ENCODE data around the gene ELF2.
"Not testable (repeated sequence)": the region's sequence is repeated elsewhere in the genome, so short reads cannot be mapped to it uniquely, and the experiment has no call there.

ELF2 gene

GRCh38 chr4:139177049-139177868 lies at the start of gene ELF2:
ELF2 (minus strand) TSS chr4:139177218; CDS start chr4:139137701, 39,517 bp downstream.
- peak; percentile 94 to 99 (median 96) for DNase-seq

DNA sequence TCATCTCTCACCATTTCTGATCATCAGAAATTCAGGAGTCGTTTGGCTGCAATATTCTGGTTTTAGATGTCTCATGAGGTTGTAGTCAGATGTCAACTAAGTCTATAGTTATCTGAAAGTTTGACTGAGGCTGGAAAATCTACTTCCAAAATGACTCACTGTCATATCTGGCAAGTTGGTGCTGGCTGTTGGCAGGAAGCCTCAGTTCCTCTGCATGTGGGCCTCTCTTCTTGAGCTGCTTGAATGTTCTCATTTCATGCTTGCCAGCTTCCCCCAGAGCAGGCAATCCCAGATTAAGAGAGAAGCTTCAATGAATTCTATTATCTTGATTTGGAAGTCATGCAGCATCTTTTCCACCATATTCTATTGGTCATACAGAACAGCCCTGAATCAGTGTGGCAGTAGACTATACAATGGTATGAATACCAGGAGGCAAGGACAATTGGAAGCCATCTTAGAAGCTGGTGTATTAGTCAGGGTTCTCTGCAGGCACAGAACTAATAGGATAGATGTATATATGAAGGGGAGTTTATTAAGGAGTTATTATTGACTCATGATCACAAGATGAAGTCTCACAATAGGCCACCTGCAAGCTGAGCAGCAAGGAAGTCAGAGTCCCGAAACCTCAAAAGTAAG lies 46.8 kb upstream of the ELF2 start:
- DNase-seq = peak; percentile 55 to 60 (median 56)

- no peak for DNase-seq
Observed at GRCh38 chr4:139222215-139222614, 45.2 kb upstream of the ELF2 start.

- no peak for DNase-seq
Observed at GRCh38 chr4:139221687-139222086, 44.7 kb upstream of the ELF2 start.

DNA sequence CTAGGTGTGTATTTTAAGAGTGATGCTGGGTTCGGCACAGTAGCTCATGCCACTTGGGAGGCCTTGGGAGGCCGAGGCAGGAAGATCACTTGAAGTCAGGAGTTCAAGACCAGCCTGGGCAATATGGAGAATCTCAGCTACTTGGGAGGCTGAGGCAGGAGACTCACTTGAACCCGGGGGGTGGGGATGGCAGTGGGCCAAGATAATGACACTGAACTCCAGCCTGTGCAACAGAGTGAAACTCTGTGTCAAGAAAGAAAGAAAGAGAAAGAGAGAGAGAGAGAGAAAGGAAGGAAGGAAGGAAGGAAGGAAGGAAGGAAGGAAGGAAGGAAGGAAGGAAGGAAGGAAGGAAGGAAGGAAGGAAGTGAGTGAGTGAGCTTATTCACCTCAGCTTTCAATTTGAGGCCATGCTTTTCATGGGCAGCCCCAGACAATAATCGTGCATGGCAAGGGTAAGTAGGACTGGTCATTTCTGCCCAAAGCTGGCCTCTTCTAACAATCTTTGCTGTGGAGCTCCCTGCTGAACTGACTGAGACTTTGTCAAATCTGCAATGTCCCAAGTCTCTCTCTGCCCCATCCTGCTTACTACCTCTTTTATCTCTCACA lies 42.5 kb upstream of the ELF2 start:
- peak in 1 of 3 donors; percentile 5 for DNase-seq

- peak; percentile 67 to 72 (median 71) for DNase-seq
Observed at GRCh38 chr4:139214039-139214534, 37.1 kb upstream of the ELF2 start.

GRCh38 chr4:139213633-139214032 lies 36.6 kb upstream of the ELF2 start:
- not testable (repeated sequence) for DNase-seq

DNA sequence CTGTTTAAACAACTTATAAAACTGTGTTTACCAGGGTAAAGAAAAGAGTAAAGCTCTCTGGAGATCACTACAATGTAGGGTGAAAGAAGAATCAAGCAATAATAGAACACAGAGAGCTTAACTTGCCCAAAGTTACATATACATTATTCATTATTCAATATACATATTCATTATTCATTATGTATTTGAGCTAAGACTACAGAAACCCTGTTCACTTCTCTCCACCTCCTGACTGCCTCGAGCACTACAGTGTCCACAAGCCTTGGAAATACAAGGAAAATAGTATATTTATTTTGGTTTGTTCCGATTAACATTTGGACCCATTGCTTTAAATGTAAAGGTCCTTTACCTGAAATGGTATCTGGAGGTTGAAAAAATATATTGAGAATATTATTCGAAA lies 35.9 kb upstream of the ELF2 start:
- peak in 1 of 3 donors; percentile 8 for DNase-seq

DNA sequence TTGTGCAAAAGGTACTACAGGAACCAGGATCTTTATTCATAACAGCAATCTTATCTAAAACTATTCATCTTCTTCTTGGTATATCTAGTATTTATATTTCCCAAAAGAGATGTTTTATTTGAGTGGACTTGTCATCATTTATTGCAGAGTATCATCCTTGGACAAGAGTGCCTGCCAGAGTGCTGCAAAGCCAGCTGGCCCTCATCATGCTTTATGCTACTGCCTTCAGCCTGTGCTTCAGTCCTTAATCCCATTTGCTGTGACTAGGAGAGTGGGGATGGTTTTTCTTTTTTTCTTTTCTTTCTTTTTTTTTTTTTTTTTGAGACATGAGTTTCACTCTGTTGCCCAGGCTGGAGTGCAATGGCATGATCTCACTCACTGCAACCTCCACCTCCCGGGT lies 33.5 kb upstream of the ELF2 start:
- DNase-seq = no peak

- peak in 1 of 3 donors; percentile 37 for DNase-seq
Observed at GRCh38 chr4:139209470-139210063, 32.5 kb upstream of the ELF2 start.

DNA sequence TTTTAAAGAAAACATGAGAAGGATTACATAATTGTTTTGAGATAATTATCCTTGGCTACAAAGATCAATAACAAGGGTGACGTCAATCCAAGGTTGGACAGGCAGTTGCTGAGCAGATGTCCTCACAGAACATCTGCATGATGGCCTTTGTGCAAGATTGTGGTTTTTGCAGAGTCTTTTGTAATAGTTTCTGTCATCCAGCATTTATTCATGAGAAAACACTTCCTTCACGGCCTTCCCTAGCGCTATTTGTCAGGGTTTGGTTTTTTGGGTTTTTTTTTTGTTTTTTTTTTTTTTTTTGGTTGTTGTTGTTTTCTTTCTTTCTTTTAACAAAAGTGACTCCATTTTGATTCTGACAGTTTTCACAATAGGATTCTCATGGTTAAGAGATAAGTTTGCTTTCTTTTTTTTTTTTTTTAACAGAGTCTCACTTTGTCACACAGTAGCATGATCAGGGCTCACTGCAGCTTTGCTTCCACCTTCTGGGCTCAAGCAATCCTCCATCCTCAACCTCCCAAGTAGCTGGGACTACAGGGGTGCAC lies 31.5 kb upstream of the ELF2 start:
- DNase-seq = peak; percentile 86 to 97 (median 94)

GRCh38 chr4:139207873-139208403 lies 30.9 kb upstream of the ELF2 start:
- peak in 1 of 3 donors; percentile 62 for DNase-seq

DNA sequence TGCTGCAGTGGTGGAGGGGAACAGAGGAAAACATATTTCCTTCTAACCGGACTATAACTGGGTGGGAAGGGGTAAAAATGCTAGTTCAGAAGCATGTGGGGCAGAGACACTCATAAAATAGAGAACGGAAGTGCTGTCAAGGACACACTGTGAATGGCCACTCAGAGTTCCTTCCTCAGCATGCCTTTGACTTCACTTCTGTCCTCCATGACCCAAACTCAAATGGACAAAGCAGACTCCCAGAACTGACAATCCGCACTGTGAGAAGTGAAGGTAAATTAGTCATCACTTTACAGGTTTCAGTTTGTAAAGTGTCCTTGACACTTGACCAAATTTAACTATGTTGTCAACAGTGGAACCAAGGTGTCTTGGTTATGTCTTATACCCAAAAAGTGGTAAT lies 30.2 kb upstream of the ELF2 start:
- peak in 2 of 3 donors; percentile 37 to 42 for DNase-seq

GRCh38 chr4:139202991-139203390 lies 26.0 kb upstream of the ELF2 start:
- no peak for DNase-seq

- no peak for DNase-seq
Observed at GRCh38 chr4:139200506-139200905, 23.5 kb upstream of the ELF2 start.

DNA sequence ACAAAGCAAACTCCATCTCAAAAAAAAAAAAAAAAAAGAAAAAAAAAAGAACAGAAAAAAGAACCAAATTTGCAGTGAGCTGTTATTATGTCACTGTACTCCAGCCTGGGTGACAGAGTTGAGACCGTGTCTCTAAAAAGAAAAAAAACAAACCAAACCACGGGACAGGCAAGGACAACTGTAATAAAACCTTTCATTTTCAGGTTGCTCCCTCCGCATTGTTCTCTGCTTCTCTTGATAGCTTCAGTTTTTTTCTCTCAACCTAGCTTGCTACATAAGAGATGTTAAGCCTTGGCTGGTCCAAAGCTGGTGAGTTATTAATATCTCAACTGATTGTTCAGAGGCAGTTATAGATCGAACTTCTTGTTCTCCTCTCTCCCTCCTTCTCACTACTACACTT lies 23.1 kb upstream of the ELF2 start:
- DNase-seq = no peak

- not testable (repeated sequence) for DNase-seq
Observed at GRCh38 chr4:139197214-139197613, 20.2 kb upstream of the ELF2 start.

- no peak for DNase-seq
Observed at GRCh38 chr4:139196462-139196861, 19.4 kb upstream of the ELF2 start.

DNA sequence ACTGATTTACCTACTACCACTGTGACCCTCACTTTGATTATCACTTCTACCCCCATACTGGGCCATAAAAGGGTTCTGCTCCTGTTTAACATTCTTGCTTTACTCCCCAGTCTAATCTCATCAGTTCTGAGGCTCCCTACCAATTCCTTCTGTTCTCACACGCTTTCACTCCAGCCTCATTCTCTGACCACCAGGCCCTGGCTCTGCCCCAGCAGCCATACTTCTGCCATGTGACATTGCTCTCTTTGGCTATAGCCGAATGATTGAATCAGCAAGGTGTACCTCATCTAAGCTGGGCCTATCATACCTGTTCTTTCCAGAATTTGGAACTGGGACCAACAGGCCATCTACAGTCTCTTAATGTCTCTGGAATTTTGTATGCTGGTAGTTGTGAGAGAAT lies 14.4 kb upstream of the ELF2 start:
- DNase-seq = no peak

DNA sequence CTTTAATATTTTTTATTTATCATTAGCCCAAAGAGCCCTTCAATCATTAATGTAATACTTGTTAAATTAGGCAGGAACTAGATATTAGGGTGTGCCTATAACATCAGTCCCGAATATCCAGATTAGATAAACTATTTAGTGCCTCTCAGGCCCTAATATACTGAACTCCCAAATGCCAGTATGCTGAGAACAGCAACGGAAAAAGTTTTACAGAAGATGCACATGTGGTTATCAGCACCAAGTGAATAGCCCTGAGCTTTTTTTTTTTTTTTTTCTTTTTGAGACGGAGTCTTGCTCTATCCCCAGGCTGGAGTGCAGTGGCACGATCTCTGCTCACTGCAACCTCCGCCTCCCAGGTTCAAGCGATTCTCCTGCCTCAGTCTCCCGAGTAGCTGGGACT lies 13.0 kb upstream of the ELF2 start:
- DNase-seq = no peak

- DNase-seq = no peak
Observed at GRCh38 chr4:139189417-139189749, 12.4 kb upstream of the ELF2 start.

DNA sequence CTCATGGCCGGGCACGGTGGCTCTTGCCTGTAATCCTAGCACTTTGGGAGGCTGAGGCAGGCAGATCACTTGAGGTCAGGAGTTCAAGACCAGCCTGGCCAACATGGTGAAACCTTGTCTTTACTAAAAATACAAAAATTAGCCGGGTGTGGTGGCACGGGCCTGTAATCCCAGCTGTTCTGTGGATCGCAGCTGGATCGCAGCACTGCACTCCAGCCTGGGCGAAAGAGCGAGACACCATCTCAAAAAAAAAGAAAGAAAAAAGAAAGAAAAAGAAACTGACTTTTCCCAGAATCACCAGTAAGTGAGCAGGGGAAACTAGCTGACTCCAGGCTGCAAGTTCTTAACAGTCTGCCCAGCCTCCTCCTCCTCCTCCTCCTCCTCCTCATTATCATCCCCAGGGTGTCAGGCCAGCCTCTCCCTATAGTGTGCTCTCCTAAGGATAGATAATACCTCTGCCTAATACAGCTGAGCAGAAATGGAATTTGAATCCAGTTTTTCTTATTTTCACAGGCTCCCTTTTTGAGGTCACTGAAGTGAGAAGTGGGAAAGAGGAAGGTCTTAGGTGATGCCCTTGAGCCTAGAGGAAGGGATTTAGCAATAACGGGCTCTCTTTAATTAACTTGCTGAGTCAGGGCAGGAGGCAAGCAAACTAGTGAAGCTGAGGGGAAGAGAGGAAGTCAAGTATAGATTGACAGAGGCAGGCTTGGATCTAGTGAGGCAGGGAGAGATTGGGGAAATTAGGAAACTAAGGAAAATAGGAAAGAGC lies 11.8 kb upstream of the ELF2 start:
- DNase-seq = peak; percentile 87 to 97 (median 89)

Measured in suppressor macrophage treated with lipopolysaccharide for 1 hour (primary cell).